Fibroblast of lung (primary cell): Measurements from ENCODE around the gene OR6S1. TPM values are rescaled to one million over a fixed set of nuclear protein-coding genes. Genes with fewer than 3 reads are reported as not detected.

Source experiments
- DNase-seq, 2 donors: peaks; one replicate each; pipeline versions ENCODE4 v3.0.0 to v3.0.0-alpha.2; 2010; ENCODE audit warnings: low read depth in 2 of 2
- H2AFZ ChIP-seq: 2 replicates; pipeline ENCODE4 v1.5.1; 2012; ENCODE audit warnings: low read length, control low read depth, inconsistent platforms
- H3K27ac ChIP-seq: 2 replicates; pipeline ENCODE4 v1.5.1; 2011; ENCODE audit warnings: low read length, control low read depth; ENCODE audit not compliant: insufficient read depth
- H3K27me3 ChIP-seq: 2 replicates; pipeline ENCODE4 v1.5.1; 2011; ENCODE audit warnings: mild to moderate bottlenecking, low read length; ENCODE audit not compliant: control insufficient read depth, insufficient read depth
- H3K36me3 ChIP-seq: 2 replicates; pipeline ENCODE4 v1.5.1; 2011; ENCODE audit warnings: low read length; ENCODE audit not compliant: control insufficient read depth, insufficient read depth
- H3K4me1 ChIP-seq: 2 replicates; pipeline ENCODE4 v1.5.1; 2011; ENCODE audit warnings: low read length; ENCODE audit not compliant: control insufficient read depth, insufficient read depth; ENCODE audit errors: extremely low read depth
- H3K4me2 ChIP-seq: 2 replicates; pipeline ENCODE4 v1.5.1; 2011; ENCODE audit warnings: low read length, control low read depth; ENCODE audit not compliant: insufficient read depth; ENCODE audit errors: extremely low read depth
- H3K4me3 ChIP-seq, 4 experiments: fragments of 200-600 bp in 1 of 4; sonication (generic) in 1 of 4; replicated peaks in 1 of 4; 2 replicates each; pipeline ENCODE4 v1.5.1; 2011 to 2016; ENCODE audit warnings: low read length in 4 of 4, low read depth in 3 of 4, mild to moderate bottlenecking in 3 of 4, control low read depth in 2 of 4, inconsistent platforms in 1 of 4, mixed read lengths in 1 of 4; ENCODE audit not compliant: insufficient read depth in 1 of 4; ENCODE audit errors: control extremely low read depth in 1 of 4
- H3K79me2 ChIP-seq: 2 replicates; pipeline ENCODE4 v1.5.1; 2012; ENCODE audit warnings: mild to moderate bottlenecking, low read length, inconsistent platforms; ENCODE audit not compliant: control insufficient read depth, insufficient read depth
- H3K9ac ChIP-seq: 2 replicates; pipeline ENCODE4 v1.5.1; 2011; ENCODE audit warnings: mild to moderate bottlenecking, low read length, control low read depth; ENCODE audit not compliant: insufficient read depth
- H3K9me3 ChIP-seq: 2 replicates; pipeline ENCODE4 v1.5.1; 2012; ENCODE audit warnings: low read depth, low read length; ENCODE audit not compliant: control insufficient read depth, insufficient read depth
- H4K20me1 ChIP-seq: 2 replicates; pipeline ENCODE4 v1.5.1; 2011; ENCODE audit warnings: low read length; ENCODE audit not compliant: control insufficient read depth, insufficient read depth; ENCODE audit errors: extremely low read depth
- EZH2 ChIP-seq: IDR thresholded peaks from 2 replicates; pipeline ENCODE4 v1.5.1; 2012; ENCODE audit warnings: low read length, control low read depth, mild to moderate bottlenecking; ENCODE audit errors: missing control alignments
- polyA plus RNA-seq, 2 donors: library from polyadenylated mRNA; depleted of rRNA in 1 of 2; stranded (reverse) in 1 of 2; unstranded in 1 of 2; fragments of >200 nt; gene quantifications; 2 replicates each; pipeline ENCODE4 v1.2.1, GENCODE V29; 2011 to 2012; ENCODE audit warnings: missing spikeins in 1 of 2
- total RNA-seq: library from RNA; depleted of rRNA; stranded (reverse); fragments of >200 nt; gene quantifications from 2 replicates; pipeline ENCODE4 v1.2.1, GENCODE V29; 2014
- TF ChIP-seq, protein P1 (sequence below), 2 donors: IDR thresholded peaks in 1 of 2; conservative IDR thresholded peaks in 1 of 2; 1 replicate in 1 of 2; 2 replicates in 1 of 2; pipeline ENCODE4 v1.5.1; 2011 to 2012; ENCODE audit warnings: low read length in 2 of 2, control low read depth in 1 of 2, inconsistent platforms in 1 of 2, low read depth in 1 of 2, mild to moderate bottlenecking in 1 of 2

The OR6S1 gene
- total and polyA plus RNA-seq, 2 donors (not counting 1 experiment from before 2014, with no cell fraction given), result not detected

DNA sequence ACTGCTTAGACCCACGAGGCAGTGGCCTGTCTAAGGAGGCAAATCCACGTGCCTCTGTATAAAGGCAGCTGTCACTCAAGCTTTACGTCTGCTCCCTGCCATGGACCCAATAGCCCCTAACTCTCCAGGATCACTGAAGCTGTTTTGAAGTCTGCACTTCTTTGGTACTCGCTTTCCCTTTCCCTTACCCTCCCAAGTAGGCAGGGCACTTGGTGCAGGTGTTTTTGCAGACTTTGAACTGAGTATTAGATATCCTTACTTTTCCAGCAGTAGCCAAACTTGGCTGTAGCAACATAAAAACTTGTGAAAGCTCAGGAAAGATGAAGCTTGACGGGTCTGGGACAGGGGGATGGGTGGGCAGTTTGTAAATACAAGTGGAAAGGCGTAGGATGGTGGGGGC lies 17.8 kb upstream of the OR6S1 start:
- Histone ChIP-seq H3K9me3 (no peaks in the 10 kb centered on the region), H3K36me3 (no peaks in the 10 kb centered on the region), H3K9ac (no peak overlapping the region), H3K79me2 (no peaks in the 10 kb centered on the region), H2AFZ (no peak overlapping the region), H4K20me1 (no peaks in the 10 kb centered on the region), H3K27ac (no peak overlapping the region), H3K4me1 (no peaks in the 10 kb centered on the region), H3K4me2 (no peak overlapping the region), H3K27me3 (peaks cover 2% of the 10 kb centered on the region), H3K4me3 (no peak overlapping the region)
- no peak for TF ChIP-seq EZH2
- TF ChIP-seq, protein P1, sequence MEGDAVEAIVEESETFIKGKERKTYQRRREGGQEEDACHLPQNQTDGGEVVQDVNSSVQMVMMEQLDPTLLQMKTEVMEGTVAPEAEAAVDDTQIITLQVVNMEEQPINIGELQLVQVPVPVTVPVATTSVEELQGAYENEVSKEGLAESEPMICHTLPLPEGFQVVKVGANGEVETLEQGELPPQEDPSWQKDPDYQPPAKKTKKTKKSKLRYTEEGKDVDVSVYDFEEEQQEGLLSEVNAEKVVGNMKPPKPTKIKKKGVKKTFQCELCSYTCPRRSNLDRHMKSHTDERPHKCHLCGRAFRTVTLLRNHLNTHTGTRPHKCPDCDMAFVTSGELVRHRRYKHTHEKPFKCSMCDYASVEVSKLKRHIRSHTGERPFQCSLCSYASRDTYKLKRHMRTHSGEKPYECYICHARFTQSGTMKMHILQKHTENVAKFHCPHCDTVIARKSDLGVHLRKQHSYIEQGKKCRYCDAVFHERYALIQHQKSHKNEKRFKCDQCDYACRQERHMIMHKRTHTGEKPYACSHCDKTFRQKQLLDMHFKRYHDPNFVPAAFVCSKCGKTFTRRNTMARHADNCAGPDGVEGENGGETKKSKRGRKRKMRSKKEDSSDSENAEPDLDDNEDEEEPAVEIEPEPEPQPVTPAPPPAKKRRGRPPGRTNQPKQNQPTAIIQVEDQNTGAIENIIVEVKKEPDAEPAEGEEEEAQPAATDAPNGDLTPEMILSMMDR (conservative IDR thresholded peaks at IDR 0.05 in 1 of 2, IDR thresholded peaks at IDR 0.05 in 1 of 2; ENCODE audit: low read depth in 1 of 2, low read length in 2 of 2), result no peak
- DNase-seq, result no peak

- Histone ChIP-seq H3K4me2 (no peak overlapping the region), H4K20me1 (no peaks in the 10 kb centered on the region), H3K4me3 (no peak overlapping the region), H2AFZ (no peak overlapping the region), H3K79me2 (no peaks in the 10 kb centered on the region), H3K9me3 (no peaks in the 10 kb centered on the region), H3K36me3 (no peaks in the 10 kb centered on the region), H3K9ac (no peak overlapping the region), H3K27ac (no peak overlapping the region), H3K4me1 (no peaks in the 10 kb centered on the region), H3K27me3 (peaks cover 2% of the 10 kb centered on the region)
- no peak for DNase-seq
- TF ChIP-seq EZH2, result no peak
- TF ChIP-seq, protein P1 (conservative IDR thresholded peaks at IDR 0.05 in 1 of 2, IDR thresholded peaks at IDR 0.05 in 1 of 2; ENCODE audit: low read depth in 1 of 2, low read length in 2 of 2), result no peak
Measured at GRCh38 chr14:20658246-20658645, 16.8 kb upstream of the OR6S1 start.

DNA sequence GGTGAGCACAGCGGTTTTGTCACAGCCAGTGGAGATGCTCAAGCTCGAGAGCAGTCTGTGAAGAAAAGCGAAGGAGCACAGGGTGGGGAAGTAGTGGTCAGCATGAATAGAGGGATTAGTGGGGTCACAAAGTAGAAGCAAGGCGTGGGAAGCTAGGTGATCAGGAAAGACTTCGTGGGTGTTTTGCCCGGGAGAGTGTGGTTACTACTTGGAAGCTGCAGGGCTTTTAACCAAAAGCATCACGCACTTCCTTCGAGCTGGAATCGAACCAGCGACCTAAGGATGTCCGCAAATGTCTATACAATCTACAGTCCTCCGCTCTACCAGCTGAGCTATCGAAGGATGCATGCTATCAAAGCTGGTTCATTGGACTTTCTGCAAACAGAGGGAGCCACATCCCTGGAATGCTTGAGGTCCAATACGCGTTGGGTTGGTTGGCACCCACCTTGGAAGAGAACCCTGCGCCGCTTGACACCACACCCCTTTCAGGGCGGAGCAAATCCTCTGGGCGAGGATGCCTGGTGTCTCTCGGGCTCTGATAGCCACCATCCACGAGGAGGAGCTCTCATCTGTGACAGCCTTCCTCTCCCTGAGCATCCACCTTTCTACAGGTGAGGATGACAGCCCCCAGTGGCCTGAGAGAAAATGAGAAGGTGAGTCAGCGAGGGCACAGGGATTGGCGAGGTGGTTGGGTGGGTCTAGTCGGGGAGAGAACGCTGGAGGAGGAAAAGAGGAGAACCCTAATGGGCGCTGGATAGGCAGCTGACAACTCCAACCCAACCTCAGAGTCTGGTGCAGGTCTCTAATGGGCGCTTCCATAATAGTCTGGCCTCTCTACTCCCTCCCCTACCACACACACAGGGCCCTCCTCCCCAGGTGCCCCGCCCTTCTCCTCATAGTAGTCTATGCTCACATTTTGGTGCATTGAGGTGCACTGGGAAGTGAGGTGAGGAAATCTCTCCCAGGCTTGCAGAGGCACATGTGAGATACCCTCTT lies 16.0 kb upstream of the OR6S1 start:
- Histone ChIP-seq H4K20me1 (no peaks in the 10 kb centered on the region), H3K9ac (no peak overlapping the region), H3K79me2 (no peaks in the 10 kb centered on the region), H3K4me3 (no peak overlapping the region), H3K9me3 (no peaks in the 10 kb centered on the region), H3K36me3 (no peaks in the 10 kb centered on the region), H3K27me3 (peaks cover 2% of the 10 kb centered on the region), H3K4me2 (no peak overlapping the region), H3K4me1 (no peaks in the 10 kb centered on the region), H2AFZ (no peak overlapping the region), H3K27ac (no peak overlapping the region)
- no peak for TF ChIP-seq EZH2
- TF ChIP-seq, protein P1 (conservative IDR thresholded peaks at IDR 0.05 in 1 of 2, IDR thresholded peaks at IDR 0.05 in 1 of 2; ENCODE audit: low read depth in 1 of 2, low read length in 2 of 2), result no peak
- no peak for DNase-seq
